ENCODE data around the gene TMEM178A.

TMEM178A gene

DNA sequence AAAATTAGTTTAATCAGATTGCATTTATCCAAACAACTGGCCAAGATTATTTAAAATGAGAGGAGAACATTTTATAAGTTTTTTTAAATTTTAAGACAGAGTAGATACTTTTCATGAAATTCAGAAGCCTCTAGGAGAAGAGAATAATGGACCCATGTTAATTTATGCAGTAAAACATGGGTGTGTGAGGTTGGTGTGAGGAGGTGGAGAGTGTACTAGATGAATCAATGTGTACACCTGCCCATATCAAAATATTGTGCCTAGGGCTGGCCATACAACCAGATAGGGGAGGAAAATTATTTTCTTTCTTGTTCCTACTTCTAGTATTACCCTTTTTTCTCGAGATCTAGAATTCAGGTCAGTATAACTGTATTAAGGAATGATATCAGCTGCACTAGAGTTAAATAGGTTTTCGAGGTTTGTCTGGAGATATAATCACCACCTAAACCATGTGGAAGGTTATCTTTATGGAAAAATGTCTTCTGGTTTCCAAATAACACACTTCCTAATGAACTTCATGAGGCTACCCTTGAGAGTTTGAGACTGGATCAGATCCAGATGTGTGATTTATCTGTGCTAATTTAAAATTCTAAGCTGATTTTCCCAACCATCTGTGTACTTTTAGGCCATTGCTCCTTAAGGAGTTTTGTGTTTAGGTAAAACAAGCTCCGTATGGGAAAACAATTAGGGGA lies 37.6 kb downstream of the TMEM178A start:
- Histone ChIP-seq H3K9me2 (replicated peaks; ENCODE audit: insufficient read depth, low read length) (no peaks in the 10 kb centered on the region), H3K9me3 (replicated peaks; ENCODE audit: insufficient read depth, low read length) (no peaks in the 10 kb centered on the region), H3K4me2 (ENCODE audit: low read depth, low read length) (no peak overlapping the region), H3K79me2 (ENCODE audit: low read length) (no peaks in the 10 kb centered on the region), H3K36me3 (replicated peaks; ENCODE audit: insufficient read depth, low read length) (no peaks in the 10 kb centered on the region), H3K27me3 (replicated peaks; ENCODE audit: insufficient read depth, low read length) (no peaks in the 10 kb centered on the region), H3K27ac (ENCODE audit: low read length) (no peak overlapping the region), H3K4me1 (ENCODE audit: low read length) (no peaks in the 10 kb centered on the region), H3K4me3 (ENCODE audit: low read length) (no peak overlapping the region), H4K20me1 (ENCODE audit: insufficient read depth, low read length) (no peaks in the 10 kb centered on the region), H3F3A (ENCODE audit: insufficient read depth, low read length) (no peaks in the 10 kb centered on the region), H2AFZ (ENCODE audit: low read length) (no peak overlapping the region), H3K9ac (ENCODE audit: low read length) (no peak overlapping the region)
- no peak for DNase-seq
- TF ChIP-seq EZH2 (optimal IDR thresholded peaks at IDR 0.05; ENCODE audit: low read depth, low read length) (no peak), EZH2phosphoT487 (IDR thresholded peaks at IDR 0.05; ENCODE audit: low read length) (no peak)
- TF ChIP-seq, protein P1, sequence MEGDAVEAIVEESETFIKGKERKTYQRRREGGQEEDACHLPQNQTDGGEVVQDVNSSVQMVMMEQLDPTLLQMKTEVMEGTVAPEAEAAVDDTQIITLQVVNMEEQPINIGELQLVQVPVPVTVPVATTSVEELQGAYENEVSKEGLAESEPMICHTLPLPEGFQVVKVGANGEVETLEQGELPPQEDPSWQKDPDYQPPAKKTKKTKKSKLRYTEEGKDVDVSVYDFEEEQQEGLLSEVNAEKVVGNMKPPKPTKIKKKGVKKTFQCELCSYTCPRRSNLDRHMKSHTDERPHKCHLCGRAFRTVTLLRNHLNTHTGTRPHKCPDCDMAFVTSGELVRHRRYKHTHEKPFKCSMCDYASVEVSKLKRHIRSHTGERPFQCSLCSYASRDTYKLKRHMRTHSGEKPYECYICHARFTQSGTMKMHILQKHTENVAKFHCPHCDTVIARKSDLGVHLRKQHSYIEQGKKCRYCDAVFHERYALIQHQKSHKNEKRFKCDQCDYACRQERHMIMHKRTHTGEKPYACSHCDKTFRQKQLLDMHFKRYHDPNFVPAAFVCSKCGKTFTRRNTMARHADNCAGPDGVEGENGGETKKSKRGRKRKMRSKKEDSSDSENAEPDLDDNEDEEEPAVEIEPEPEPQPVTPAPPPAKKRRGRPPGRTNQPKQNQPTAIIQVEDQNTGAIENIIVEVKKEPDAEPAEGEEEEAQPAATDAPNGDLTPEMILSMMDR (IDR thresholded peaks at IDR 0.05; ENCODE audit: low read length), result no peak

DNA sequence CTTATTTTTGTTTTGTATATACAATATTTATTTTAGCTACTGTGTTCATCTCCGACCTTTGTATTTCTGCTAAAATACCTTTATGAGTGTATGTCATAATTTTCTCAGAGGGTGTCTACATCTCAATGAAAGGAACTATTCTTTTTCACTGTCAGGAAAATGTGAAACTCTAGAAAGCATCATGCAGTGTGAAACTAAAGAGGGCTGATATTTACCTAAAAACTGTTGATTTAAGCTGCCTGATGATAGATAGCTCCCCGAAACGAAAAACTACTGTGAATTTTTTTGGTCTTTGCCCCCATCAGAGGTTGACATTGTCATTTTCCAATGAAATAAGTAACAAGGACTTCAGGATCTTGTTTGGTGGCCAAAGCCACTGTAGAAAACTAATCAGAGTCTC lies 38.8 kb downstream of the TMEM178A start:
- Histone ChIP-seq H3K4me2 (ENCODE audit: low read depth, low read length) (no peak overlapping the region), H3K36me3 (replicated peaks; ENCODE audit: insufficient read depth, low read length) (no peaks in the 10 kb centered on the region), H3K4me1 (ENCODE audit: low read length) (no peaks in the 10 kb centered on the region), H4K20me1 (ENCODE audit: insufficient read depth, low read length) (no peaks in the 10 kb centered on the region), H3K27me3 (replicated peaks; ENCODE audit: insufficient read depth, low read length) (no peaks in the 10 kb centered on the region), H3K27ac (ENCODE audit: low read length) (no peak overlapping the region), H3K9me3 (replicated peaks; ENCODE audit: insufficient read depth, low read length) (no peaks in the 10 kb centered on the region), H3K9ac (ENCODE audit: low read length) (no peak overlapping the region), H3K79me2 (ENCODE audit: low read length) (no peaks in the 10 kb centered on the region), H3K9me2 (replicated peaks; ENCODE audit: insufficient read depth, low read length) (no peaks in the 10 kb centered on the region), H3K4me3 (ENCODE audit: low read length) (no peak overlapping the region), H3F3A (ENCODE audit: insufficient read depth, low read length) (no peaks in the 10 kb centered on the region), H2AFZ (ENCODE audit: low read length) (no peak overlapping the region)
- TF ChIP-seq EZH2 (optimal IDR thresholded peaks at IDR 0.05; ENCODE audit: low read depth, low read length) (no peak), EZH2phosphoT487 (IDR thresholded peaks at IDR 0.05; ENCODE audit: low read length) (no peak)
- TF ChIP-seq, protein P1 (IDR thresholded peaks at IDR 0.05; ENCODE audit: low read length), result no peak
- no peak for DNase-seq

DNA sequence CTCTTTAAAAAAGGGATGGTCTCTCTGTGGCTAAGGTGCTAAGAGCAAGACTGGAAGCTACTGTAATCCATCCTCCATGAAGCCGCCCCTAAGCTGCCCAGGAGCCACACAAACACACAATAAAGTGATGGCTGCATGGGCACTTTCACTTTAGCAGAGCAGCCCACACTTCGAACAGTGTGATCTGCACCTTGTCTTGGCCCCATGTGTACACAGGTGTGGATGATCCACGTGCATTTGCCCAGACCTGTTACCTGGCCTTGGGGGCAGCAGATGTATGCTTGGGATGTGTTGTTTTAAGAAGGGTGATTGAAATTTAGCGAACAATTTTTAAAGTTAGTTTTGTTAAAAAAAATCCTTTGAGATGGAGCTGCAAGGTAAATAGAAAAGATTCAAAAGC lies 39.9 kb downstream of the TMEM178A start:
- Histone ChIP-seq H3F3A (ENCODE audit: insufficient read depth, low read length) (no peaks in the 10 kb centered on the region), H3K9me2 (replicated peaks; ENCODE audit: insufficient read depth, low read length) (no peaks in the 10 kb centered on the region), H4K20me1 (ENCODE audit: insufficient read depth, low read length) (no peaks in the 10 kb centered on the region), H3K27me3 (replicated peaks; ENCODE audit: insufficient read depth, low read length) (no peaks in the 10 kb centered on the region), H3K9ac (ENCODE audit: low read length) (no peak overlapping the region), H3K9me3 (replicated peaks; ENCODE audit: insufficient read depth, low read length) (no peaks in the 10 kb centered on the region), H3K36me3 (replicated peaks; ENCODE audit: insufficient read depth, low read length) (no peaks in the 10 kb centered on the region), H3K4me3 (ENCODE audit: low read length) (no peak overlapping the region), H3K27ac (ENCODE audit: low read length) (no peak overlapping the region), H2AFZ (ENCODE audit: low read length) (no peak overlapping the region), H3K4me2 (ENCODE audit: low read depth, low read length) (no peak overlapping the region), H3K4me1 (ENCODE audit: low read length) (no peaks in the 10 kb centered on the region), H3K79me2 (ENCODE audit: low read length) (no peaks in the 10 kb centered on the region)
- TF ChIP-seq, protein P1 (IDR thresholded peaks at IDR 0.05; ENCODE audit: low read length), result no peak
- TF ChIP-seq EZH2 (optimal IDR thresholded peaks at IDR 0.05; ENCODE audit: low read depth, low read length), result no peak
- DNase-seq, result no peak
